ENCODE results near the gene PAK1.

Gene PAK1

DNA sequence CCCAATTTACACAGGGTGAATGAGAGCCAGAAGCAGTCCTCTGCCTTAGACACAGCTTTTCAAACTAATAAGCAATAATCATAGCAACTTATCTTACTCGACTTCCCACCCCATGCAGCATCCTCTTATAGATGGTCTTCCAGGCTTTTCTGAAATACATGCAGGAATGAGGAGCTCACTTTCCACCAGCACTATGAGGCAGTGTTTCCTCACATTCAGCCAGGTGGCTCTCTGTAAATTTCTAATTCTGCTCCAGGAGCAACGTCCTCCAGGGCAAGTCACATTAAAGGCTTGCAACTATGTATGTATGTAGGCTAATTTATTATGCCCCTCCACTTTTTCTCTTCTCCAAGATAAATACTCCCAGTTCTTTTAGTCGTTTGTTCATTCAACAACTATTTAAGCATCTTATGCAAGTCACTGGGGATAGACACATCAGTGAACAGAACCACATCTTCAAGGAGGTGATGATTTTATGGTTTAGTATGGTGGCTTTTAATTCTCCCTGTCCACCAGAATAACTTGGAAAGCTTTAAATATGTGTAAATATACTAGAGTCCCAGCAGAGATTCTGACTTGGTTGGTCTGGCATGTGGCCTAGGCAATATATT is 59.9 kb downstream of the PAK1 start:
- Histone ChIP-seq H3K27ac (replicated peaks) (no peak overlapping the region), H3K4me3 (replicated peaks; ENCODE audit: insufficient read depth, low read length) (no peak overlapping the region), H3K27me3 (ENCODE audit: insufficient read depth, poor library complexity, severe bottlenecking) (no peaks in the 10 kb centered on the region)
- TF ChIP-seq POLR2AphosphoS5 (IDR thresholded peaks at IDR 0.05; ENCODE audit: low read depth): no peak
- no peak for TF ChIP-seq CTCF (IDR thresholded peaks at IDR 0.05; ENCODE audit: insufficient read depth, low read length)
- TF ChIP-seq GABPA (IDR thresholded peaks at IDR 0.05; ENCODE audit: low read depth): no peak
- no peak for TF ChIP-seq REST (IDR thresholded peaks at IDR 0.05; ENCODE audit: insufficient replicate concordance, low read depth)
- no peak for TF ChIP-seq SPI1 (IDR thresholded peaks at IDR 0.05; ENCODE audit: borderline replicate concordance, low read depth)
- no peak for DNase-seq (ENCODE audit: low read depth in 1 of 2, low spot score in 1 of 2)

DNA sequence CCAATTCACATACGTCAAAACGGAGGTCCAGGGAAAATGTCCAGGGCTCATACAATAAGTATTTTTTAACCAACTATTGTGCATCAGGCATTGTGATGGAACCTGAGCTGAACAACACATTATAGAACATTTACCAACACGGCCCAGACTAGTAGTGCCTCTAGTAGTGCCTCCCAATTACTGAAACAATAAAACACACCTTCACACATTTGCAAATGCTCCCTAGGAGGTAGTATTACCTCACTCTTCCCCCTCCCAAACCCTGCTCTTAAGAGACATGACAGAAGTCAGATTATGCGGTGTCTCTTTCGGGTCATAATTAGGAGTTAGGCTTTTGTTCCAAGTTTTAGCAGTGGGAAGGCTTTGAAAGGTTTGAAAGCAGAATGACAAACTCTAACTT is 61.1 kb downstream of the PAK1 start:
- Histone ChIP-seq H3K27me3 (ENCODE audit: insufficient read depth, poor library complexity, severe bottlenecking) (no peaks in the 10 kb centered on the region), H3K4me3 (replicated peaks; ENCODE audit: insufficient read depth, low read length) (no peak overlapping the region), H3K27ac (replicated peaks) (peak overlapping the region; percentile 72; the same call in 1 of the 2 replicates)
- TF ChIP-seq SPI1 (IDR thresholded peaks at IDR 0.05; ENCODE audit: borderline replicate concordance, low read depth) (no peak), CTCF (IDR thresholded peaks at IDR 0.05; ENCODE audit: insufficient read depth, low read length) (no peak), GABPA (IDR thresholded peaks at IDR 0.05; ENCODE audit: low read depth) (no peak), POLR2AphosphoS5 (IDR thresholded peaks at IDR 0.05; ENCODE audit: low read depth) (no peak), REST (IDR thresholded peaks at IDR 0.05; ENCODE audit: insufficient replicate concordance, low read depth) (no peak)
- DNase-seq (ENCODE audit: low read depth in 1 of 2, low spot score in 1 of 2): no peak

- DNase-seq (ENCODE audit: low read depth in 1 of 2, low spot score in 1 of 2): peak; percentile 54 to 94
- no peak for TF ChIP-seq REST (IDR thresholded peaks at IDR 0.05; ENCODE audit: insufficient replicate concordance, low read depth)
- TF ChIP-seq CTCF (IDR thresholded peaks at IDR 0.05; ENCODE audit: insufficient read depth, low read length): no peak
- peak; percentile 51 for TF ChIP-seq POLR2AphosphoS5 (IDR thresholded peaks at IDR 0.05; ENCODE audit: low read depth)
- no peak for TF ChIP-seq GABPA (IDR thresholded peaks at IDR 0.05; ENCODE audit: low read depth)
- peak; percentile 95 for TF ChIP-seq SPI1 (IDR thresholded peaks at IDR 0.05; ENCODE audit: borderline replicate concordance, low read depth)
- Histone ChIP-seq H3K27ac (replicated peaks) (peak overlapping the region; percentile 72), H3K4me3 (replicated peaks; ENCODE audit: insufficient read depth, low read length) (peak overlapping the region; percentile 75), H3K27me3 (ENCODE audit: insufficient read depth, poor library complexity, severe bottlenecking) (no peaks in the 10 kb centered on the region)
These were observed 62.0 kb downstream of the PAK1 start for GRCh38 chr11:77411717-77412441.
